Erythroblast (primary cell): Measurements from ENCODE around the gene PIK3R1.

Source experiments
- GATA1 ChIP-seq: IDR thresholded peaks from 2 replicates; pipeline ENCODE4 v1.6.1; 2011; ENCODE audit warnings: low read depth, mild to moderate bottlenecking, control low read depth, low read length, moderate library complexity
- POLR2A ChIP-seq: IDR thresholded peaks from 2 replicates; pipeline ENCODE4 v1.6.1; 2011; ENCODE audit warnings: mild to moderate bottlenecking, low read length

DNA sequence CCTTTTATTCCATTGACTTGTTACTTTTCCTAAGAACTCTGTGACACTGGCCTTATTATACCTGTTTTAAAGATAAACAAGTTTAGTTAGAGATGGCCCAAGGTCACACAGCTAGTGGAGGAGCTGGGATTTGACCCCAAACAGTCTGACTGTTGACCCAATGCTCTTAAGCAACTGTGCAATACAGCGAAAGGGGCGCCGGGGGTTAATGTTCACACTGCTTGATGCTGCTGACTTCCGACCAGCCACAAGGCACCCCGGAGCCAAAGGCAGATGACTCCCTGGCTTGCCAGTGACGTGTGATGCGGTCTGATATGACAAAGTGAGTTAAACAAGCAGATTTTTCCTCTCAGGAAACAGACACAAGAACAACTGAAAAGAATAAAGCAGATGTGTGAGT lies 23.9 kb downstream of the PIK3R1 start:
- TF ChIP-seq POLR2A = no peak
- TF ChIP-seq GATA1 = no peak
